ENCODE measurements around the gene EIF4G2. TPM values are rescaled to one million over a fixed set of nuclear protein-coding genes. Genes with fewer than 3 reads are reported as not detected.

The EIF4G2 gene
- total RNA-seq (2021; fragmentation: NEBNext Ultra II Directional; extraction: Animal tissue kit (Norgen Biotek cat#: 25700)) (949 and 964 TPM in 2 replicates), polyA plus RNA-seq (2011; rRNA removed) (294 and 438 TPM in 2 replicates), polyA minus RNA-seq (2011; rRNA and poly(A)+ RNA removed) (536 and 706 TPM in 2 replicates)
- polyA plus RNA-seq (2011; cell fraction: cytosol; rRNA removed): 322 TPM
- polyA plus RNA-seq (2011; cell fraction: nucleus; rRNA removed): 225 TPM
- polyA plus RNA-seq (2012, experiment 1 of 2): 373 to 661 TPM (median 472 TPM) in 4 replicates
- 112 TPM for polyA plus RNA-seq (2012, experiment 2 of 2)
- polyA plus RNA-seq (2013, experiment 1 of 2): 552 TPM
- 567 TPM for polyA plus RNA-seq (2013, experiment 2 of 2)
- polyA minus RNA-seq (2011; cell fraction: cytosol; rRNA and poly(A)+ RNA removed): 890 TPM
- polyA minus RNA-seq (2011; cell fraction: nucleus; rRNA and poly(A)+ RNA removed): 471 TPM
- long read RNA-seq, experiment 1, transcript EIF4G2-201 (22 exons, 3,978 nt): major isoform, 111 of 786 reads
- long read RNA-seq, experiment 1, transcript EIF4G2-205 (21 exons, 3,654 nt): minor isoform, 13 of 786 reads
- long read RNA-seq, experiment 1, transcript EIF4G2-202 (21 exons, 3,346 nt): minor isoform, 5 of 786 reads
- long read RNA-seq, experiment 1, transcript EIF4G2-204 (3 exons, 690 nt): minor isoform, 80 of 786 reads
- long read RNA-seq, experiment 1, partial matches to known transcripts: 399 of 786 reads
- long read RNA-seq, experiment 1, other reads (novel, unspliced or antisense): 178 of 786 reads
- long read RNA-seq, experiment 2, transcript EIF4G2-201 (22 exons, 3,978 nt): major isoform, 83 of 124 reads
- long read RNA-seq, experiment 2, transcript EIF4G2-202 (21 exons, 3,346 nt): minor isoform, 8 of 124 reads
- long read RNA-seq, experiment 2, partial matches to known transcripts: 22 of 124 reads
- long read RNA-seq, experiment 2, other reads (novel, unspliced or antisense): 11 of 124 reads

DNA sequence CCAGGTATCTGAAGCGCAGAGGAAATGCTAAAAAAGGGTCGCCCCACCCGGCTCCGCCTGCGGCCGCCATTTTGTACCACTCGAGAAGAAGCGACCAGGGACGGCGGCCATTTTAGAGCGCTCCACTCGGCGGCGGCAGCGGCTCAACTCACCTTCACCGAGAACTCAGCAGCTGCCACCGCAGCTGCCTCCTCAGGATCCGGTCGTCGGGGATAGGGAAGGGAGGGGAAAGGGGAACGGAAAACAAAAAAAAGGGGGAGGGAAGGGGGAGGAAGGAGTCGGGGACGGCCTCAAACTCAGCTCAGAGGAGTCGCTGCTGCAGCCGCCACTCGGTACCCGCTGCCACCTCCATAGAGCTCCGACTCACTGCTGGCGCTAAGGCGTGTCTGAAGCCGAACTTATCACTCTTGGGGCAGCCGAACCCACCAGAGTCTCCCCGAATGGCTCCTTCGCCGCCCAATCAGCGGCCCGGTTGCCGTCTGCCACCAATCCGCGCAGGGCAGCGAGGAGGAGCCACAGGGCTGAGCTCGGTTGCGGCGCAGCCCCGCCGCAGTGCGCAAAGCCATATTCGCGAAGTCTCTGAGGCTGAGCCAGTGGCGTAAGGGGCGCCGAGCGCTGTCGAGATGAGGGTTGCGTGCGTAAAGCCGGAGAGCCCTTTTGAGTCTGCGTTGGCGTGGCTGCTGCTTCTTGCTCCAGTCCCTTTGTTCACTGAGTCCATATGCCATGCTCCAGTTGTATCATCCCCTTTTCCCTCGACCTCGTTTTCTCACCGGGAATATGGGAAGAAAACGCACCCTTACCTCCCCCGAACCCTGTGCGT, at the start of gene EIF4G2:
TSS of gene EIF4G2 (minus strand) at position 374 of the 820 bp plus-strand sequence.
- H2AFZ ChIP-seq (ENCODE audit: low read length): peak within 1 kb of the TSS; percentile 27; the same call in 1 of the 2 replicates
- H3K36me3 ChIP-seq (ENCODE audit: control insufficient read depth in 2 of 4, insufficient read depth in 4 of 4, low read length in 3 of 4): peaks cover 29 to 40% (median 32%) of the 10 kb centered on the region in 4 experiments
- peaks cover 7% of the 10 kb centered on the region for H3K23me2 ChIP-seq (ENCODE audit: low read depth, low read length)
- no peaks in the 10 kb centered on the region for H3K9me3 ChIP-seq (ENCODE audit: insufficient read depth in 2 of 2, low read depth in 1 of 2, low read length in 1 of 2)
- H3K4me3 ChIP-seq (ENCODE audit: extremely low read depth in 1 of 4, insufficient read depth in 2 of 4, low read depth in 3 of 4, low read length in 4 of 4): peak within 1 kb of the TSS; percentile 90 to 97 (median 94)
- H3K9ac ChIP-seq (replicated peaks in 1 of 4; ENCODE audit: extremely low read depth in 1 of 4, low read depth in 3 of 4, low read length in 3 of 4): peak within 1 kb of the TSS; percentile 99 to 100 (median 99)
- no peaks in the 10 kb centered on the region for H3K27me3 ChIP-seq (replicated peaks in 1 of 4; ENCODE audit: control insufficient read depth in 3 of 4, extremely low read depth in 1 of 4, insufficient read depth in 3 of 4, low read length in 3 of 4)
- H4K91ac ChIP-seq (replicated peaks; ENCODE audit: insufficient read length, low read length): peak within 1 kb of the TSS; percentile 99
- peak within 1 kb of the TSS; percentile 96 for H3K27ac ChIP-seq (ENCODE audit: low read depth, low read length)
- peak within 1 kb of the TSS; percentile 95 for H3K56ac ChIP-seq (replicated peaks; ENCODE audit: insufficient read length, low read depth, low read length)
- H3K14ac ChIP-seq (ENCODE audit: insufficient read length): peak within 1 kb of the TSS; percentile 99
- peak within 1 kb of the TSS; percentile 93 for H2BK120ac ChIP-seq (replicated peaks; ENCODE audit: low read depth, low read length)
- peak within 1 kb of the TSS; percentile 98 for H2BK12ac ChIP-seq (ENCODE audit: low read depth, low read length)
- CTCF ChIA-PET (ENCODE audit: partially characterized antibody): interaction anchor here (0.6 to 2.1 kb wide), 11 partner anchors 10 to 212 kb away, joined by 3 to 9 read pairs (median 4); no protein-coding TSS in a partner anchor
- peak; percentile 96 to 97 for DNase-seq (ENCODE audit: low read depth in 1 of 2, low spot score in 2 of 2)
- peaks cover 13 to 37% of the 10 kb centered on the region in 2 experiments for H3K79me2 ChIP-seq (ENCODE audit: control insufficient read depth in 1 of 2, insufficient read depth in 2 of 2, low read length in 2 of 2)
- H2AK5ac ChIP-seq (ENCODE audit: low read depth, low read length): peak within 1 kb of the TSS; percentile 99
- POLR2A ChIA-PET (ENCODE audit: partially characterized antibody): interaction anchor here (0.6 to 28.5 kb wide), 65 partner anchors 3 to 1462 kb away, joined by 3 to 595 read pairs (median 5); partner anchors contain the start of genes ADM, CTR9, EIF4G2 and USP47
- peak within 1 kb of the TSS; percentile 99 for H3K18ac ChIP-seq (ENCODE audit: extremely low read depth, low read length)
- H2BK20ac ChIP-seq (ENCODE audit: low read length): no peak within 1 kb of the TSS
- H2BK15ac ChIP-seq (ENCODE audit: low read length): 0 out of 2 replicates have a peak within 1 kb of the TSS, but pooled peaks have one; percentile 12
- H2BK5ac ChIP-seq (ENCODE audit: low read depth, low read length): peak within 1 kb of the TSS; percentile 99
- H3K4me1 ChIP-seq (replicated peaks in 1 of 4; ENCODE audit: control insufficient read depth in 3 of 4, insufficient read depth in 4 of 4, low read length in 3 of 4): peaks cover 0 to 5% (median 2%) of the 10 kb centered on the region in 4 experiments; a peak in 4 of 7 replicates
- H3K23ac ChIP-seq (ENCODE audit: insufficient read length): no peak within 1 kb of the TSS
- peaks cover 4% of the 10 kb centered on the region for H3K79me1 ChIP-seq (ENCODE audit: low read depth, low read length)
- H3K4ac ChIP-seq (replicated peaks; ENCODE audit: insufficient read length, low read depth, low read length): peak within 1 kb of the TSS; percentile 100
- peak within 1 kb of the TSS; percentile 99 for H4K5ac ChIP-seq (ENCODE audit: insufficient read length, low read depth, low read length)
- H4K8ac ChIP-seq (ENCODE audit: extremely low read depth, insufficient read depth, low read length): peak within 1 kb of the TSS; percentile 99
- H4K20me1 ChIP-seq (replicated peaks in 1 of 2; ENCODE audit: control insufficient read depth in 1 of 2, insufficient read depth in 2 of 2, low read length in 2 of 2): peaks cover 3 to 4% of the 10 kb centered on the region in 2 experiments
- peak within 1 kb of the TSS; percentile 89 to 97 for H3K4me2 ChIP-seq (ENCODE audit: insufficient read depth in 1 of 2, low read depth in 2 of 2, low read length in 2 of 2)
- 2% methylated on average over 60 of the region's 65 CpGs; no CpG with 5 or more reads in 1 of the 2 experiments for WGBS, 2 experiments (ENCODE audit: extremely low coverage in 1 of 2, insufficient coverage in 1 of 2, insufficient read length in 1 of 2, insufficient replicate concordance in 2 of 2, low coverage in 1 of 2, low lambda C conversion rate in 2 of 2, missing lambda C conversion rate in 1 of 2)
- FAIRE-seq: peak; percentile 63
- TF ChIP-seq, protein P1, sequence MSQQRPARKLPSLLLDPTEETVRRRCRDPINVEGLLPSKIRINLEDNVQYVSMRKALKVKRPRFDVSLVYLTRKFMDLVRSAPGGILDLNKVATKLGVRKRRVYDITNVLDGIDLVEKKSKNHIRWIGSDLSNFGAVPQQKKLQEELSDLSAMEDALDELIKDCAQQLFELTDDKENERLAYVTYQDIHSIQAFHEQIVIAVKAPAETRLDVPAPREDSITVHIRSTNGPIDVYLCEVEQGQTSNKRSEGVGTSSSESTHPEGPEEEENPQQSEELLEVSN (IDR thresholded peaks at IDR 0.05): no peak
- TF ChIP-seq JUND (IDR thresholded peaks at IDR 0.05; ENCODE audit: low read length) (no peak), USF2 (IDR thresholded peaks at IDR 0.05; ENCODE audit: low read length) (no peak), FOSL1 (IDR thresholded peaks at IDR 0.05; ENCODE audit: insufficient read depth, low read depth, low read length) (peak; percentile 92), POLR2A (IDR thresholded peaks at IDR 0.05; ENCODE audit: control extremely low read depth in 1 of 2, low read depth in 2 of 2, low read length in 2 of 2) (peak; percentile 99 to 100)

Measured in H1 (cell line).